NK-92 (cell line): ENCODE measurements around the gene STRA6.

ENCODE experiments used
- DNase-seq: peaks from one replicate; lab custom pipeline; 2025; ENCODE audit not compliant: unreplicated experiment; lab: John Stamatoyannopoulos, UW

Gene STRA6

DNA sequence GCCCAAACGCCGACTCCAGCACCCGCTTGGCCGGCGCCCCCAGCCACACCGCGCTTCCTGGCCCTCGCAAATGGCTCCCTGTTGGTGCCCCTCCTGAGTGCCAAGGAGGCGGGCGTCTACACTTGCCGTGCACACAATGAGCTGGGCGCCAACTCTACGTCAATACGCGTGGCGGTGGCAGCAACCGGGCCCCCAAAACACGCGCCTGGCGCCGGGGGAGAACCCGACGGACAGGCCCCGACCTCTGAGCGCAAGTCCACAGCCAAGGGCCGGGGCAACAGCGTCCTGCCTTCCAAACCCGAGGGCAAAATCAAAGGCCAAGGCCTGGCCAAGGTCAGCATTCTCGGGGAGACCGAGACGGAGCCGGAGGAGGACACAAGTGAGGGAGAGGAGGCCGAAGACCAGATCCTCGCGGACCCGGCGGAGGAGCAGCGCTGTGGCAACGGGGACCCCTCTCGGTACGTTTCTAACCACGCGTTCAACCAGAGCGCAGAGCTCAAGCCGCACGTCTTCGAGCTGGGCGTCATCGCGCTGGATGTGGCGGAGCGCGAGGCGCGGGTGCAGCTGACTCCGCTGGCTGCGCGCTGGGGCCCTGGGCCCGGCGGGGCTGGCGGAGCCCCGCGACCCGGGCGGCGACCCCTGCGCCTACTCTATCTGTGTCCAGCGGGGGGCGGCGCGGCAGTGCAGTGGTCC lies 68.7 kb downstream of the STRA6 start:
- DNase-seq = no peak

DNA sequence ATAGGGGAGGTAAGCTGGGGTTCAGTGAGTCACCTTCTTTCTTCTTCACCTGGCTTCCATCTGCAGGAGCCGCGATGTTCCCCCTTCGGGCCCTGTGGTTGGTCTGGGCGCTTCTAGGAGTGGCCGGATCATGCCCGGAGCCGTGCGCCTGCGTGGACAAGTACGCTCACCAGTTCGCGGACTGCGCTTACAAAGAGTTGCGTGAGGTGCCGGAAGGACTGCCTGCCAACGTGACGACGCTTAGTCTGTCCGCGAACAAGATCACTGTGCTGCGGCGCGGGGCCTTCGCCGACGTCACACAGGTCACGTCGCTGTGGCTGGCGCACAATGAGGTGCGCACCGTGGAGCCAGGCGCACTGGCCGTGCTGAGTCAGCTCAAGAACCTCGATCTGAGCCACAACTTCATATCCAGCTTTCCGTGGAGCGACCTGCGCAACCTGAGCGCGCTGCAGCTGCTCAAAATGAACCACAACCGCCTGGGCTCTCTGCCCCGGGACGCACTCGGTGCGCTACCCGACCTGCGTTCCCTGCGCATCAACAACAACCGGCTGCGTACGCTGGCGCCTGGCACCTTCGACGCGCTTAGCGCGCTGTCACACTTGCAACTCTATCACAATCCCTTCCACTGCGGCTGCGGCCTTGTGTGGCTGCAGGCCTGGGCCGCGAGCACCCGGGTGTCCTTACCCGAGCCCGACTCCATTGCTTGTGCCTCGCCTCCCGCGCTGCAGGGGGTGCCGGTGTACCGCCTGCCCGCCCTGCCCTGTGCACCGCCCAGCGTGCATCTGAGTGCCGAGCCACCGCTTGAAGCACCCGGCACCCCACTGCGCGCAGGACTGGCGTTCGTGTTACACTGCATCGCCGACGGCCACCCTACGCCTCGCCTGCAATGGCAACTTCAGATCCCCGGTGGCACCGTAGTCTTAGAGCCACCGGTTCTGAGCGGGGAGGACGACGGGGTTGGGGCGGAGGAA lies 69.6 kb downstream of the STRA6 start:
- DNase-seq = no peak

DNA sequence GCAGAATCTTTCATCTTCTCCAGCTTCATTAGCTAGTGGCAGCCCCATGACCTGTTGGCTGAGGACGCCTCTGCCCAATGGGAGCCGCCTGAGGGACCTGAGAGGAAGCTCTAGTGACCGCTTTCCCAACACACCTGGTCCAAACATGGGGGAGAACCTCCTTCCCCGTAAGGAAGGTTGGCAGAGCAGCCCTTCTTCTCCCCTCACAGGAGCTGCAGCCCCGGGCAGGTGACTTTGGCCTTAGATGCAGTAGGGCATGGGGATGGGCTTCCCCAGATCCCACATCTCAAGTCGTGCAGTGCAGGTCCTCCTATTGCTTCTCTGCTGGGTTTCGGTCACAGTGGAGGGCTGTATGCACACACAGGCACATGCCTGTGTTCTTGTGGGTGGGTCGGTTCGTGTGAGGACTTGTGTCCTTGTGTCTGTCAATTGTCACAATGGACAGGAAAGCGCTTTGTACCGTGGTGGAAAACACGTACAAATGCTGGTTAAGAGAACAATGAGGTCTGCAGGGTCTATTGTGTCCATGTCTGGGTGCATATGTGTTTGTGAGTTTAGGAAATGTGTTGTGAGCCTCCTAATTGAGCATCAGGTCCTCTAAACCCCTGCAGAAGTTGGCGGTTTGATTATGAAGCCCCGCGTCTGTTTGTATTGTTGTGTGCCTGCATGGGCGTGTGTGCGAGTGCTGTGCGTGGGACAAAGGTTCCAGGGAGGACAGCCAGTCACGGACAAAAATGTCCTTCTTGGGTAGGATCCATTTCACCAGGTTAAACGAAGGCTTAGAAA lies 70.8 kb downstream of the STRA6 start:
- DNase-seq = no peak

DNA sequence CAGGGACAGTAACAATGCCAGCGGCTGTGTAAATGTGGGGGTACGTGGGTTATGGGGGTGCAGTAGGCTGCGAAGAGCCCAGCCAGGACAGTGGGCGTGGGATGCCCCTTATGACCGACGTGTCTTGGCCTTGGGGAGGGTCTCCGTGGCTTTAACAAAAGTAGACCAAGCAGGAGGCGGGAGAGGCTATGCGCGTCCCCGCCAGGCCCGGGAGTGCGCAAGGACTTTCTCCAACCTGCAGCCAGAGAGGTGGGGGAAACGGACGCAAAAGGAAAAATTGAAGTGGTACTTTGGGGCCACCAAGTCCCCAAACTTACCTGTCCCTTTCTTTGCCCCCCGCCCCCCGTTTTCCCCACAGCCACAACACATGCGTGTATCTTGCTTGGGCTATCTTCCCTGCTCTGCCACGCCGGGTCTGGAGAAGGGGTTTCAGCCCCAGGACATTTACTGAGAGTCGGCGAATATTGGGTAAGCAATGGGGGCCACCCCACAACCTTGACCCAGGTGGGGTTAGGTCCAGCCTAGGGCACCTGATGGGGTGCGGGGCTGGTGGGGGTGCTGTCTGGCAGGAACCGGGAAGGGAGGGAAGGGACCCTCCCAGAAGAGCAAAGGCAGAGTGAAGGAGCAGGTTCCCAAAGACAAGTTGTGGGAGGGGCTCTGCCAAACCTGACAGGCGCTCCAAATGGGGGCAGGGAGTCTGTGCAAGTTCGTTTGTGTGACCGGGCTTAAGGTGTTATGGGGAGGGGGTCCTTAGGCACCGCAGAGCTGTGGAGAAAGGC lies 71.5 kb downstream of the STRA6 start:
- no peak for DNase-seq

DNA sequence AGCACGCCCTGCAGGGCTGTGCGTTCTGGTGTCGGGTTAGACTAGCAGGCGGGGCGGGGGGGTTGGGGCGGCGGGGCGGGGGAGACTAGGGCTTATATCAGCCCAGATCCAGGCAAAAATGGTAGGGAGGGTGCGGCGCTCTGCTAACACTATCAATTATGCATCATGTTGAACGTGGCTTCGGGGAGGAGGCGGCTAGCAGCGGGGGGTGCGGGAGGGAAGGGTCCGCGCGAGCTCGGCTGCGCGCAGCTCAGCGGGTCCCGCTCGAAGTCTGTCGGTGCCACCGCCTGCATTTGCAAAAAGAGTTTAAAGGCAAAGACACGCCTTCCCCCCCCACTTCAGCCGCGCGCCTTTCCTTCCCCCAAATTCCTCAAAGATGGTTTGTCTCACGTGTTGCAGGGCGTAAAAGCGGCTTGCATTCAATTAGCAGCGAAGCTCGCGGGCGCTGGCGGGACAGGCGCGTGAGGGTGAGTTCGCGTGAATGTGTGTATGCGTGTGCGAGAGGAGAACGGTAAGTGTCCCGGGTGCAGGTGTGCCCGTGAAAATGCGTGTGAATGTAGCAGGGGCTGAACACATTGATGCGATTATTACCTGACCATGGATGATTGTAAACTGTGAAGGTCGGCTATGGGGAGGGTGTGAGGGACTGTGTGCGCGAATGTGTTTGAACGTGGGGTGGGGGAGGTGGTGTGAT lies 72.3 kb downstream of the STRA6 start, which contains the start of gene ISLR2:
Gene ISLR2, plus strand, starts transcription at position 432 of the 694 bp plus-strand sequence. CDS start 2,169 bp downstream, outside the sequence.
- DNase-seq = no peak

DNA sequence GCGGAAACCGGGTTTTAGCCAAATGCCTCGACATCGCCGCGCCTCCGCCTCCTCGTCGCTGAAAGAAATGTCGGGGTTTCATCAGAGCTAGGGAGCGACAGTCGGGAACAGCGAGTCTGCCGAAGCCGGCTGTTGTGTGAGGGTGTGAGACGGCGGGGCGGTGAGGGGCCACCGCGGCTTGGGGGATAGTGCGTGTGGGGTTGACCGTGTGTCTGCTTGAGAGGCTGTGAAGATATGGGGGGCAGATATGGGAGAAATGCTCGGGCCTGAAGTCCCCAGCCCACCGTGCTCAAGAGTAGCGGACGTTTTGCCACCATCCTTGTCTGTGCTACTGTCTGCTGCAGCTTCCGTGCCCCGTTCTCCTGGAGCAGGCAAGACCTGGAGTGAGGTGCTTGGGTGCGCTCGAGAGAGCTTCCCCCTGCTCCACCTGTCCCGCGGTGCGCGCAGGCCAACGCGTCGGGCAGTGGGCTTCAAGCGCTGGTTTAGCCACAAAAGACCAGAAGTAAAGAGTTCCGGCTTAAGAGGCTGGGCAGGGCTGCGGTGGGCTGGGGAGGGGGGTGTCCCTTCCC lies 72.9 kb downstream of the STRA6 start:
- no peak for DNase-seq
